ENCODE measurements around the gene CXCR2.
"Not testable (repeated sequence)": the region's sequence is repeated elsewhere in the genome, so short reads cannot be mapped to it uniquely, and the experiment has no call there.

The CXCR2 gene

DNA sequence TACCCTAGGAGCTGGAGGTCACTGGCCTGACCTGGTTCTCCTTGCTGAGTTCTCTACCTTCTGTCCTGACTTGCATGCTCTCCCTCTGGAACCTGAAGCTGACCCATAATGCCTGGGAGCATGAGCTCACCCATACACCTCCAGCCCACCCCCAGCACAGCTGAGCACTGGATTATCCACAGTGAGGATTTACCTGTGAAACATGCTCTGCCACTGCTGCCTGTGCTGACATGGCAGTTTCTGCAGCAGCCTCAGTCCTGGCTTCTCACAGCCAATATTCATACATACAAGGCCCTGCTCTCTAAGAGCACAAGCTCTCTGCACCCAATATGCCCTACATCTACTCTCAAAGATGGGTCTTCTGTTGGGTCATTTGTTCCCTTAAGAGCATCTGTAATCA lies 5.0 kb downstream of the CXCR2 start:
- DNase-seq, result no peak

- no peak for DNase-seq
These were observed 11.7 kb downstream of the CXCR2 start for GRCh38 chr2:218137514-218137913.

DNA sequence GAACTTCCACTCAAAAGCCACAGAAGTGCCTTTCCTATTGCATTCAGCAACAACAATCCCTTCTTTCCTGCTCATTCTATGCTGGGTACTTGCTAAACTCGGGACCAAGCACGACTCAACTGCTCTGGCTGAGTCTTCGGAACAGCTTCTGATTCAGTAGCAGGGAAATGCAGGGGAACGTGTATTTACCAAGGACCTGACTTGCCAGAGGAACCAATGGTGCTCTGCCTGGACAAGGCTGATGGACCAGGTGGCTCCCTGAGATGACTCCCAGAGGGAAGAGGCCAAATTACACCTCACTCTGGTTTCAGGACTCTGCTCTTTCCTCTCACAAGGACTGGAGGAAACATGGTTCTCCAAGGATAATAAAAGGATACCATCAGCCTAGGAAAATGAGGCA lies 12.2 kb downstream of the CXCR2 start:
- no peak for DNase-seq

DNA sequence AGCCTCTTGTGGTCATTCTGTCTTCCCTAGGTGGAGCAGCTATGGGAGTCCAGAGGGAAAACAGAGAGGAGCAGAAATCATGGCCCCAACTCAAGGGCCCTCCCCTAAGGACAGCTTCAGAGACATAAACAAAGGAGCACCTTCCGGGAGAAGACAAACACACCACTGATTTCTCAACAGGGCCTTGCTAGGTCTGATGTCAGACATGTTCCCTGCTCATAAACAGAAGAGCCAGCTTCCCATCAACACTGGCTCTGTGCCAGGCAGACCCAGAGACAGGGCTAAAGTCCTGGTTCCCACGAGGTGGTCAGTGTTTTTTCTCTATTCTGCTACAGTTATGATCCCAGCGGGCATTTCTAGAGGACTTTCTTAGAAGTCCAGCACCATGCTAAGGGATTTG lies 19.3 kb downstream of the CXCR2 start:
- no peak for DNase-seq

DNA sequence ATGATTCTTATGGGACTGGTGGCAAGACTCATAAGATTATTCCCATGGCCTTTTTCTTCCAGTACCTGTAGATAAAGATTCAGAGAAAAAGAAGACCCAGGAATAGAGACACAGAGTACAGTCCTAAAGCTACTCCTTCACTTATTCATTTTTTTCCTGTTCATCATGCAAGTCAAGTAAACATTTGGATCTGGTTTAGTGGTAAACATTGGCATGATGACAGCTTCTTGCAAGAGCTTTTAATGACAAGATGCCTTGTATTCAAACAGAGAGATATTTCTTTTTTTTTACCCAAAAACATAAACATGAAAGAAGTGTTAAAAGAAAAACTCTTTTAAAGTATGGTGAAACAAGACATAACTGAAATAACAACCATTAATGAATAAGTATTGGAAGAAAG lies 20.2 kb downstream of the CXCR2 start:
- DNase-seq, result no peak

GRCh38 chr2:218149098-218149497 lies 23.3 kb downstream of the CXCR2 start:
- no peak for DNase-seq

DNA sequence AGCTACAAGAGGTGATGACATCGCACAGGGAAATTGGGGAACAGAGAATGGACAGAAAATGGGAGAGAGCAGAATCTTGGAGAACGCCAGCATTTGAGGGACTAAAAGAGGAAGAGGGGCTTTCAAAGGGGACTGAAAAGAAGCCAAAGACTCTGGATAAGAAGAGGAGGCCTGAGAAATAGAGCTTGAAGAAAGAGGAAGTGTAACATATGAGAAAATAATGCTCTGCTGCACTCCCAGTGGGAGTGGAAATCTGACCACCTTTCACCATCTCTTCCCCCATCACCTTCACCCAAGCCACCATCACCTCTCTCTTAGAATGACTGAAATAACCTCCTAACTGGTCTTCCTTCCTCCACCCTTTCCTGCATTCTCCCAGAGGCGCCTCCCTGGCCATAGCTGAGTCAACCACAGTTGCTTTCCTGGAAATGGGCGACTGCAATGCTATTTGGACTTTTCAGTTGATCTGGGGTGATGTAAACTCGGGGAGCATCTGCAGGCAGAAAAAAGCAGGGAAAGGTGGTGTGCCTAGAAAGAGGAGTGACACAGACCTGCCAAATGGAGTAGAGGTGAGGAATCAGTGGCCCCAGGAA lies 24.1 kb downstream of the CXCR2 start:
- no peak for DNase-seq

DNA sequence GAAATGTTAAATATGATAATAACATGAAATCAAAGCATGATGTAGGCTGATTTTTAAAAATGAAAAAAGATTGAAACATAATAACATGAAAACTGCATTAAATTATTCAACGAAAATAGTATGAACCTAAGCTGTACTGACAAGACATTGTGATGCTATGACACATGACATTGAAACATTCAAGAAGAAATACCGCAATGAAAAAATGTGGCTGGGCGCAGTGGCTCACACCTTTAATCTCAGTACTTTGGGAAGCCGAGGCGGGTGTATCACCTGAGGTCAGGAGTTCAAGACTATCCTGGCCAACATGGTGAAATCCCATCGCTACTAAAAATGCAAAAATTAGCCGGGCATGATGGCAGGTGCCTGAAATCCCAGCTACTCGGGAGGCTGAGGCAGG lies 26.3 kb downstream of the CXCR2 start:
- no peak for DNase-seq

- DNase-seq, result no peak
These were observed 26.9 kb downstream of the CXCR2 start for GRCh38 chr2:218152777-218153176.

DNA sequence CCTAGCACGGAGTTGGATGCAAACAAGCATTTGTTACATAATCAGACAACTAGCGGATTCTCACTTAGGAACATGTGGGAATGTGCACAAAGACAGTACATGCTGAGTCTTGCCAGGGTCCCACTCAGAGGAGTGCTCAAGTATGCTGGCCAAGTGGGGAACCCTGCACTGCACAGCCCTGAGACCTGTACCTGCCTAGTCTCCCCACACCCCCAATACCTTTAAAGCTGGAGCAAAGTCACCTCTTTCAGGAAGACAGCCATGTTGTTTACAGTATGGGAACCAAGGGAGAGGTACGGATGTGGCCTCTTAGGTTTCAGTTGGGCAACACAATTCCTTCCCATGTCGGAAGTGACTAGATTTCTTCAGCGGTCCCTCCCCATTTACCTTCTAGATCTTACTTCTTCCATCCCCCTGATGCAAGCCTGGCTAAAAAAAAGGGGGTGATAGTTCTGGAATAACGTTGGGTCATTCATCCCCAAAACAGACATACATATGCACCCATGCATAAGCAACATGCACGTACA lies 30.2 kb downstream of the CXCR2 start:
- no peak for DNase-seq

GRCh38 chr2:218161644-218162043 lies 35.8 kb downstream of the CXCR2 start:
- no peak for DNase-seq

GRCh38 chr2:218162814-218163213 lies 37.0 kb downstream of the CXCR2 start:
- no peak for DNase-seq

DNA sequence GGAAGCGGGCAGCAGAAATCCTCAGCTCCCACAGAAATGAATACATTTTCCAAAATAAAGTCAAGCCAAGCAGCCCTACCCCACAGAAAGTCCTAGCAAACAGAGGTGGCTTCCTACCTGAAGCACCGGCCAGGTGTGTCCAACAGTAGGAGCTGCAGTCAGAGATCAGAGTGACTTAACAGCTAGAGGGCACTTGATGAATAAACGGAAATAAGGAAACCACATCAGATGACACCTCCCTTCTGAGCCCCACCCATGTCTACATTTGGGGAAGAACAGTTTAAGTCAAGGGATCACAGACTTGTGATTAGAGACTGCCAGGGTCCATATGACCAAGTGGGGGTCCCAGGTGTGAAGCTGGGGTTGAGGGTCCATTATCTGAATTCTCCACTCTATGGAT lies 41.0 kb downstream of the CXCR2 start, which contains the start of gene CXCR1:
Gene CXCR1 (minus strand): TSS at position 172 of the 400 bp plus-strand sequence. CDS start 1,751 bp downstream, outside the sequence.
- DNase-seq, result peak; percentile 61

- DNase-seq, result no peak
These were observed 42.2 kb downstream of the CXCR2 start for GRCh38 chr2:218168016-218168415.

DNA sequence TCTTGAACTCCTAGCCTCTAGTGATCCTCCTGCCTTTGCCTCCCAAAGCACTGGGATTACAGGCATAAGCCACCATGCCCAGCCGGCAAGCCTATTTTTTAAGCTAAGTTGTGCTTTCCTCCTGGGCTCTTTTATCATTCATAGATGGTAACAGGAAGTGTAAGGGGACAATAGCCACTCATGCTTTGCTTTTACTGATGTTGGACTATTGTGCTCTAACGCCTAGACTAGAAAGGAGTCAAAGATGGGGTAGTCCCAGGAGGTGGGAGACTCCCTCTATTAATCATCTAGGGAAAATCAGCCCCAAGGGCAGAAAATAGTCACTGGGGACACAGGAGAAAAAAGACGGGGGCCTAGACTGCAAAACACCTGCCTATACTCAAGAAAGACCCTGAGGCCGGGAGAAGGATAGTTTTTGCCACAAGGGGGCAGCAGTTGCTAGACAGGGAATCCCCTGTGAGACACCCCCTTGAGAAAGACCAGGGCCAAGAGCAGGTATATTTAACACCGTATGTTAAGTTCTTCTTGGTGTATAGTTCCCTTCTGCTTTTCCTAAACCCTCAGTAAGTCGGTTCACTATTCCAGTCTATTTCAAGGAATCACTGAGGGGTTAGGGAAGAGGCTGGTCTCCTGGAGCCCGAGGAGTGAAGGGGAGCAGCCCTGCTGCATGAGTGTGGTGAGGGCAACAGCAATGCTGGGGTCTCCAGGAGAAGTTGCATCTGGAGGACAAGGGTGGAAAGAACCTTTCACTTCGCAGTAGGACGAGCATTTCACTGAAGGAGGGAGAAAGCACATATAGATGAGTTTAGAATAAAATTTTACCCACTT lies 43.0 kb downstream of the CXCR2 start:
- DNase-seq, result peak; percentile 48

GRCh38 chr2:218169757-218170546 lies 44.1 kb downstream of the CXCR2 start:
- DNase-seq, result no peak

GRCh38 chr2:218171744-218172143 lies 45.9 kb downstream of the CXCR2 start:
- DNase-seq, result not testable (repeated sequence)

DNA sequence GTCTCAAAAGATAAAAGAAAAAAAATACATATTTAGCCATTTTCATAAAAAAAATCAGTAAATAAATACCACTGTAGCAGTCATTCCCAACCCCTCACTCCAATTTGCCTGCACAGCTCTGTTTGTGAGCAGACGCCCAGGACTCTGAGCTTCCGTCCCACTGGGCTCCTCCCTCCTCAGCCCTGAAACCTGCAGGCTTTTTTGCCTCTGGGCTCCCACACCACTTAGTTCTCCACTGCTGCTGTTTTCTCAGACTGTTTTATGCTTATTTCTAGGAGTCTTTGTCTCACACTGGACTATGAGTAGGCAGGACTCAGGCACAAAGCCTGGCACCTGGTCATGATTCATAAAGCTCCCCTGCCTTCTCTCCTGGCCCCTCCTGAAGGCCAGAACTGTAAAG lies 47.0 kb downstream of the CXCR2 start:
- no peak for DNase-seq

DNA sequence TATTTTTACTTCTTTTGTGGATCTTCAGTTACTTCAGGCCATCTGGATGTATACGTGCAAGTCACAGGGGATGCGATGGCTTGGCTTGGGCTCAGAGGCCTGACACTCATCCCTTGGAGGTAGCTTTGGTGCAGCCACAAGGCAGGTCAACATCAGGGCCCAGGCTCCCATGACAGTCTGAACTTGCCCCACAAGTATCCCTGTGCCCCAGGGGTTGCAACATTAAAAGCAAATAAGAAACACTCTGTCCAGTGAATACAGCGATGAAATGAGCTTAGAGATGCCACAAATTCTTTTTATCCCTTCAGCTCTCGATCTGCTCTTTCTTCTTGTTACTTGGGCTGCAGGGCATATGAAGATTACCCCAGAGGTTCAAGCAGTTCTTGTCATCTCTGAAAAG lies 54.0 kb downstream of the CXCR2 start:
- DNase-seq, result no peak

DNA sequence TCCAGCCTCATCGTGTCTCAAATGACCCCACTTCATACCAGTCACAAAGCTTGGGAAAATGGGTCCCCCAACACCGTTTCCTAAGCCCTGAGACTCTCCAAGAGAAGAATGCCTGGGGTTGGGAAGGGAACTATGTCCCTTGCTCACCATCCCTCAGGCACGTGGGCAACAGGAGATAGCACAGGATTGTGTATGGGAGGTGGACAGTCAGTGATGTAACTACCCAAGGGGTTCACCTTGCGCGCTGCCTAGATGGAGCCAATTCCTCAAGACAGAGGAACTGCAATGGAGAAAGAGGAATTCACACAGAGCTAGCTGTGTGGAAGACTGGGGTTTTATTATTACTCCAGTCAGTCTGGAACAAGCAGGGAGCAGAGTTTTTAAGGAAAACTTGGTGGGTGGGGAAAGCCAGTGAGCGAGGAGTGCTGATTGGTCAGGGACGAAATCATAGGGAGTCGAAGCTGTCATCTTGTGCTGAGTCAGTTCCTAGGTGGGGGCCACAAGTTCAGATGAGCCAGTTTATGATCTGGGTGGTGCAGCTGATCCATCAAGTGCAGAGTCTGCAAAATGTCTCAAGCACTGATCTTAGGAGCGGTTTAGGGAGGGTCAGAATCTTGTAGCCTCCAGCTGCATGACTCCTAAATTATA lies 54.8 kb downstream of the CXCR2 start:
- DNase-seq, result no peak

DNA sequence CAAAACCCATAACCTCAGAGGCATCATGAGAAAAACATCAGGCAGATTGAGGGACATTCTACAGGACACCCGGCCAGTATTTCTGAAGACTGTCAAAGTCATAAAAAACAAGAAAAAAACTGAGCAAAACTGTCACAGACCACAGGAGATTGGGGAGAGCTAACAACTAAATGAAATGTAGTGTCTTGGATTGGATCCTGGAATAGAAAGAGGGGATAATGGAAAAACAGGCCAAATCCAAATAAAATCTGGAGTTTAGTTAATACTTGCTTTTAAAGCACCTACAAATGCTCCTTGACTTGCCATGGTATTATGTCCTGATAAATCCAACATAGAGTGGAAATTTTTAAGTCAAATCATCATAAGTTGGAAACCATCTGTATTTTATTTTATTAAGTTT lies 58.5 kb downstream of the CXCR2 start:
- DNase-seq, result no peak

GRCh38 chr2:218186355-218186766 lies 60.5 kb downstream of the CXCR2 start:
- peak; percentile 68 for DNase-seq
